ENCODE results near the gene TAMM41.
"Not testable (repeated sequence)": the region's sequence is repeated elsewhere in the genome, so short reads cannot be mapped to it uniquely, and the experiment has no call there.

The TAMM41 gene

DNA sequence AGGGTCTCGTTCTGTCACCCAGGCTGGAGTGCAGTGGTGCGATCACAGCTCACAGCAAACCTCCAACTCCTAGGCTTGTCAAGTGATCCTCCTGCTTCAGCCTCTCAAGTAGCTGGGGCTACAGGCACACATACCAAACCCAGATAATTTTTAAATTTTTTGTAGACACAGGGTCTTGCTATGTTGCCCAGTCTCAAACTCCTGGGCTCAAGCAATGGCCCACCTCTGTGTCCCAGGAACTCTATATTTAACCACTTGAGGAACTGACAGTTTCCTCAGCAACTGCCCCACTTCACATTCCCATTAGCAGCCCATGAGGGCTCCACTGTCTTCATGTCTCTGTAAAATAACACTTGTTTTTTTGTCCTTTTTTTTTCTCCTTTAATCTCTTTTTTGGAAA, 68.4 kb downstream of the TAMM41 start:
- no peak overlapping the region for H3K9ac ChIP-seq (ENCODE audit: low read depth, low read length)
- no peaks in the 10 kb centered on the region for H3K9me3 ChIP-seq (ENCODE audit: insufficient read depth, low read depth, low read length)
- H3K27me3 ChIP-seq (ENCODE audit: insufficient read depth, low read length): no peaks in the 10 kb centered on the region
- no peaks in the 10 kb centered on the region for H3K36me3 ChIP-seq (ENCODE audit: insufficient read depth, low read depth, low read length)
- no peak overlapping the region for H3K4me3 ChIP-seq (ENCODE audit: low read length)
- H3K27ac ChIP-seq (ENCODE audit: low read length): no peak overlapping the region
- H3K4me1 ChIP-seq (ENCODE audit: insufficient read depth, low read length): no peaks in the 10 kb centered on the region

GRCh38 chr3:11776346-11776745, 70.3 kb downstream of the TAMM41 start:
- no peaks in the 10 kb centered on the region for H3K4me1 ChIP-seq (ENCODE audit: insufficient read depth, low read length)
- H3K36me3 ChIP-seq (ENCODE audit: insufficient read depth, low read depth, low read length): no peaks in the 10 kb centered on the region
- no peak overlapping the region for H3K4me3 ChIP-seq (ENCODE audit: low read length)

GRCh38 chr3:11775493-11775892, 71.2 kb downstream of the TAMM41 start:
- Histone ChIP-seq H3K36me3 (ENCODE audit: insufficient read depth, low read depth, low read length) (no peaks in the 10 kb centered on the region), H3K9ac (ENCODE audit: low read depth, low read length) (no peak overlapping the region), H3K4me1 (ENCODE audit: insufficient read depth, low read length) (peaks cover 6% of the 10 kb centered on the region), H3K27me3 (ENCODE audit: insufficient read depth, low read length) (no peaks in the 10 kb centered on the region; the same call in 1 of the 2 replicates), H3K4me3 (ENCODE audit: low read length) (no peak overlapping the region), H3K27ac (ENCODE audit: low read length) (no peak overlapping the region), H3K9me3 (ENCODE audit: insufficient read depth, low read depth, low read length) (no peaks in the 10 kb centered on the region)

More at GRCh38 chr3:11776346-11776745, 70.3 kb downstream of the TAMM41 start:
- Histone ChIP-seq H3K9me3 (ENCODE audit: insufficient read depth, low read depth, low read length) (no peaks in the 10 kb centered on the region), H3K27me3 (ENCODE audit: insufficient read depth, low read length) (no peaks in the 10 kb centered on the region), H3K27ac (ENCODE audit: low read length) (no peak overlapping the region), H3K9ac (ENCODE audit: low read depth, low read length) (no peak overlapping the region)

DNA sequence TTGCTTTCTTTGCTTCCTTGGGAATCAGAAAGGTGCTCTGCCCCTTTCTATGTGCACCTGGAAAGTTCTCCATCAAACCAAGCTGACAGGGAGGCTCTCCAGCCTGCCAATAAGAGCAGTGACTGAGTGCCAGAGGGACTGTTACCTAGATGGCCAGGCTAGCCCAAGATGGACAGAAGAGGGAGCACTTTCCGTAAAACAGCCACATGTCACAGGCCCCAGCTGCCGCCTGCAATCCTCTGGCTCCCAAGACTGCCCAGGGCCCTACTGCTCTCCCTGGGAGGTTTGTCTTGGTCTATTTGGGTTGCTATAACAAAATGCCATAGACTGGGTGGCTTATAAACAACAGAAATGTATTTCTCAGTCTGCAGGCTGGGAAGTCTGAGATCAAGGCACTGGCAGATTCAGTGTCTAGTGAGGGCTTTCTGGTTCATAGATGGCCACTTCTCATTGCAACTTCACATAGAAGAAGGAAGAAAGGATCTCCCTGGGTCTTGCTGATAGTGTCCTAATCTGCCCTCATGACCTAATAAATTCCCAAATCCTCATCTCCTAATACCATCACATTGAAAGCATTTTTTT, 72.3 kb downstream of the TAMM41 start:
- peaks cover 14% of the 10 kb centered on the region for H3K4me1 ChIP-seq (ENCODE audit: insufficient read depth, low read length)
- no peak overlapping the region for H3K9ac ChIP-seq (ENCODE audit: low read depth, low read length)
- H3K9me3 ChIP-seq (ENCODE audit: insufficient read depth, low read depth, low read length): no peaks in the 10 kb centered on the region
- no peaks in the 10 kb centered on the region for H3K36me3 ChIP-seq (ENCODE audit: insufficient read depth, low read depth, low read length)
- H3K4me3 ChIP-seq (ENCODE audit: low read length): no peak overlapping the region
- H3K27ac ChIP-seq (ENCODE audit: low read length): no peak overlapping the region
- H3K27me3 ChIP-seq (ENCODE audit: insufficient read depth, low read length): peaks cover 9% of the 10 kb centered on the region; the same call in 1 of the 2 replicates

DNA sequence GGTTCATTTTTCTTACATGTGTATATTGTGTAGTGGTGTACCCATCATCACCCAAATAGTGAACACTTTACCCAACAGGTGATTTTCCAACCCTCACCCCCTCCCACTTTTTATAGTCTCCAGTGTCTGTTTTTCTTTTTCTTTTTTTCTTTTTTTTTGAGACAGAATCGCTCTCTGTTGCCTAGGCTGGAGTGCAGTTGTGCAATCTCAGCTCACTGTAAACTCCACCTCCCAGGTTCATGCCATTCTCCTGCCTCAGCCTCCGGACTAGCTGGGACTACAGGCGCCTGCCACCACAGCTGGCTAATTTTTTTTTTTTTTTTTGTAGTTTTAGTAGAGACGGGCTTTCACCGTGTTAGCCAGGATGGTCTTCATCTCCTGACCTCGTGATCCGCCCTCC, 74.8 kb downstream of the TAMM41 start:
- H3K36me3 ChIP-seq (ENCODE audit: insufficient read depth, low read depth, low read length); H3K9me3 ChIP-seq (ENCODE audit: insufficient read depth, low read depth, low read length); H3K9ac ChIP-seq (ENCODE audit: low read depth, low read length); H3K27ac ChIP-seq (ENCODE audit: low read length); H3K4me3 ChIP-seq (ENCODE audit: low read length); H3K27me3 ChIP-seq (ENCODE audit: insufficient read depth, low read length): not testable (repeated sequence)
- H3K4me1 ChIP-seq (ENCODE audit: insufficient read depth, low read length): peaks cover 14% of the 10 kb centered on the region

GRCh38 chr3:11770477-11771391, 76.0 kb downstream of the TAMM41 start:
- Histone ChIP-seq H3K9me3 (ENCODE audit: insufficient read depth, low read depth, low read length) (no peaks in the 10 kb centered on the region), H3K27ac (ENCODE audit: low read length) (no peak overlapping the region), H3K9ac (ENCODE audit: low read depth, low read length) (peak overlapping the region; percentile 49; the same call in 1 of the 2 replicates), H3K36me3 (ENCODE audit: insufficient read depth, low read depth, low read length) (no peaks in the 10 kb centered on the region), H3K27me3 (ENCODE audit: insufficient read depth, low read length) (peaks cover 9% of the 10 kb centered on the region), H3K4me1 (ENCODE audit: insufficient read depth, low read length) (peaks cover 14% of the 10 kb centered on the region), H3K4me3 (ENCODE audit: low read length) (peak overlapping the region; percentile 52)

DNA sequence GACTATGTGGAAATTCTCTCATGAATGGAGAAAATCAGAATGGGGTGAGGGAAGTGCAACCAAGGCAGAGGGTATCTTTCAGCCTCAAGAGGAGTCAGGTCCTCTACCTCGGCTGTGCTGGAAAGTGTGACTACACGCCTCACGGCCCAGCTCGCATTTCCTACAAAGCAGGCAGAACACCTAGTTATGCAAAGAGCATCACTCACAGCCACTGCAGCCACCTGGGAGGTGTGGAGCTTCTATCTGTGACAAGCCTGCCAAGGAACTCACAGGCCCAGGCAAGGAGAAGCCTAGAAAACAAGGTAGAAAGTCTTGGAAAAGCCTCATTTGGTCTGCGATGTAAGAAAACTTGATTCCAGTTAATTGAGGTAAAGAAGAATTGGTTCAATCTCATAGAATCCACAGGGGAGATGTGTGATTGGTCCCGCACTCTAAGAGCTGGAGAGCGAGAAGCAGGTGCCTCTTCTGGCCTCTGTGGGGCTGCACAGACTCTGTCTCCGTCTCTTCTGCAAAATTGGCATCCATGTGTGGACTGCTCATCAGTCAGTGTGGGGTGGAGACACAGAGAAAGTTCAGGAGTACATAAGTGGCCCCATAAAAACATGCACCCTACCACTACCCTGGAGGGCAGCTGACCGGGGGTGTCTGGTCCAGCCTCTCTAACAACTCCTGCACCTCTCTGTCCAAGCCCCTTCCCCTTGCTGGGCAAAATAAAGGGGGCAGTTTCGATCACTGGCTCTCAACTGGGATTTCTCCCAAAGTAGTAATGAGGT, 76.8 kb downstream of the TAMM41 start:
- peak overlapping the region; percentile 52 for H3K4me3 ChIP-seq (ENCODE audit: low read length)
- no peaks in the 10 kb centered on the region for H3K9me3 ChIP-seq (ENCODE audit: insufficient read depth, low read depth, low read length)
- H3K36me3 ChIP-seq (ENCODE audit: insufficient read depth, low read depth, low read length): no peaks in the 10 kb centered on the region
- peaks cover 14% of the 10 kb centered on the region for H3K4me1 ChIP-seq (ENCODE audit: insufficient read depth, low read length)
- H3K9ac ChIP-seq (ENCODE audit: low read depth, low read length): peak overlapping the region; percentile 49; the same call in 1 of the 2 replicates
- peaks cover 9% of the 10 kb centered on the region for H3K27me3 ChIP-seq (ENCODE audit: insufficient read depth, low read length)
- H3K27ac ChIP-seq (ENCODE audit: low read length): no peak overlapping the region

DNA sequence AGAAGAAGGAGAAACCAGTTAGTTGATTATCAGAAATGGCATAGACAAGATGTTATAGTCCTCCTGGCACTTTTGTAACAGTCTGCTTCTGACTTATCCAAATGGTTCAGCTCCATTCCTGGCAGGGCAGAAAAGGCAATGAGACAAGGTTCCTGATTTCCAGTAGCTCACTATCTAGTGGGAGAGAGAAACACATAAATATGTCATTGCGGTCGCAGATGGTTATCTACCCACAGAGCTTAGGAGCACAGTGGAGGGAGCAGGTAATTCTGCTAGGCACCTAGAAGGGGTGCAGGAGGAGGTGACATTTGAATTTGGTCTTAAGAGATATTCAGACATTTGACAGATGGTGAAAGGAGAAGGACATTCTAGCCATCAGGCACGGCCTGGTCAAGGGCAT, 78.1 kb downstream of the TAMM41 start:
- H3K9ac ChIP-seq (ENCODE audit: low read depth, low read length): no peak overlapping the region
- H3K4me1 ChIP-seq (ENCODE audit: insufficient read depth, low read length): peaks cover 14% of the 10 kb centered on the region
- H3K36me3 ChIP-seq (ENCODE audit: insufficient read depth, low read depth, low read length): no peaks in the 10 kb centered on the region
- H3K9me3 ChIP-seq (ENCODE audit: insufficient read depth, low read depth, low read length): no peaks in the 10 kb centered on the region
- no peak overlapping the region for H3K27ac ChIP-seq (ENCODE audit: low read length)
- no peak overlapping the region for H3K4me3 ChIP-seq (ENCODE audit: low read length)
- H3K27me3 ChIP-seq (ENCODE audit: insufficient read depth, low read length): peaks cover 9% of the 10 kb centered on the region

DNA sequence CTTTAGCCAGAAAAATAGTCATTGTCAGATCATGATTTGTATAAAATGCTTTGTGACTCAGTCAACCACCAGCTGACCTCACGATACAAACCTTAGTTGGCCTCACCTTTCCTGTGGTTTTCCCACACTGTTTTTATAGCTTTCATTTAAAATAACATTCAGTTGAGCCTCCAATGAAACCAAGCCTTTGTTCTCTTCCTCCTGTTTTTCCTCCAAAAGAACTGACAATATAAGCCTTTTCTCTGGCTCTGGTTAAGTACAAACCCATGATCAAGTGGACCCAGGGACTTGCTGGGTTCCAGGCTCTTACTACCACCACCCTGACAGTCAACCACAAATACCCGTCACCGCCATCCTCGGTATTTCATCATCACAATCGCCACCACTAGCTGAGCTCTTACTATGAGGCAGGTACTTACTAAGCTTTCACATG, 81.7 kb downstream of the TAMM41 start:
- H3K9ac ChIP-seq (ENCODE audit: low read depth, low read length): no peak overlapping the region

GRCh38 chr3:11759996-11760395, 86.7 kb downstream of the TAMM41 start:
- Histone ChIP-seq H3K9ac (ENCODE audit: low read depth, low read length) (no peak overlapping the region), H3K36me3 (ENCODE audit: insufficient read depth, low read depth, low read length) (no peaks in the 10 kb centered on the region), H3K9me3 (ENCODE audit: insufficient read depth, low read depth, low read length) (no peaks in the 10 kb centered on the region), H3K4me1 (ENCODE audit: insufficient read depth, low read length) (no peaks in the 10 kb centered on the region), H3K27ac (ENCODE audit: low read length) (no peak overlapping the region), H3K27me3 (ENCODE audit: insufficient read depth, low read length) (no peaks in the 10 kb centered on the region), H3K4me3 (ENCODE audit: low read length) (no peak overlapping the region)

More for the DNA sequence above, 81.7 kb downstream of the TAMM41 start:
- Histone ChIP-seq H3K4me3 (ENCODE audit: low read length) (no peak overlapping the region), H3K27ac (ENCODE audit: low read length) (no peak overlapping the region), H3K36me3 (ENCODE audit: insufficient read depth, low read depth, low read length) (no peaks in the 10 kb centered on the region), H3K27me3 (ENCODE audit: insufficient read depth, low read length) (peaks cover 5% of the 10 kb centered on the region), H3K4me1 (ENCODE audit: insufficient read depth, low read length) (peaks cover 3% of the 10 kb centered on the region), H3K9me3 (ENCODE audit: insufficient read depth, low read depth, low read length) (no peaks in the 10 kb centered on the region)

DNA sequence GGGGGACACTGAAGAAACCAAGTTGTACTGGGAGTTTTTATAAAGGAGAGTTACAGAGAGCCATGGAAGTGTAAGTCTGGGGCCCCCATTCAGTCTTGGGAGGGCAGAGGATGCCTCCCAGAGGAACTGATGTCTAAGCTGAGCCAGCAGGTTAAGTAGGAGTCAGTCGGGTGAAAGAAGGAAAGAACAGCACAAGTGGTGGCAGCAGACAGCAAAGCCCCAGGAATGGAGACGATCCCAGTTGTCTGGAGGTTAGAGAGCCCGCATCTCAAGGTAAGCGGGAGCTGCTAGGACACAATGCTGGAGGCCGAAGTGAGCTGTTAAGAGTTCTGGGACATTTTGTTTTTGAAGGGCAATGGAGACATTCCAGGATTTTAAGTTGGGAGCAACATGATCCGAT, 88.8 kb downstream of the TAMM41 start:
- H3K9ac ChIP-seq (ENCODE audit: low read depth, low read length): no peak overlapping the region
- no peaks in the 10 kb centered on the region for H3K36me3 ChIP-seq (ENCODE audit: insufficient read depth, low read depth, low read length)
- no peak overlapping the region for H3K4me3 ChIP-seq (ENCODE audit: low read length)

More for the DNA sequence above, 88.8 kb downstream of the TAMM41 start:
- Histone ChIP-seq H3K27ac (ENCODE audit: low read length) (no peak overlapping the region), H3K9me3 (ENCODE audit: insufficient read depth, low read depth, low read length) (no peaks in the 10 kb centered on the region), H3K27me3 (ENCODE audit: insufficient read depth, low read length) (no peaks in the 10 kb centered on the region), H3K4me1 (ENCODE audit: insufficient read depth, low read length) (no peaks in the 10 kb centered on the region)
